AG09319 (cell line): Measurements from ENCODE around the gene SNX19.
A peak's percentile ranks its signal among the peaks of the same experiment; 100 is the strongest.

ENCODE experiments used
- DNase-seq: peaks from one replicate; pipeline ENCODE4 v3.0.0-alpha.2; 2010; ENCODE audit warnings: low read depth; ENCODE audit errors: extremely low read depth
- TF ChIP-seq, protein P1 (sequence below): IDR thresholded peaks from 2 replicates; pipeline ENCODE4 v1.5.1; 2011; ENCODE audit warnings: low read depth, mild to moderate bottlenecking, inconsistent platforms, low read length, moderate library complexity

SNX19 gene, protein sequence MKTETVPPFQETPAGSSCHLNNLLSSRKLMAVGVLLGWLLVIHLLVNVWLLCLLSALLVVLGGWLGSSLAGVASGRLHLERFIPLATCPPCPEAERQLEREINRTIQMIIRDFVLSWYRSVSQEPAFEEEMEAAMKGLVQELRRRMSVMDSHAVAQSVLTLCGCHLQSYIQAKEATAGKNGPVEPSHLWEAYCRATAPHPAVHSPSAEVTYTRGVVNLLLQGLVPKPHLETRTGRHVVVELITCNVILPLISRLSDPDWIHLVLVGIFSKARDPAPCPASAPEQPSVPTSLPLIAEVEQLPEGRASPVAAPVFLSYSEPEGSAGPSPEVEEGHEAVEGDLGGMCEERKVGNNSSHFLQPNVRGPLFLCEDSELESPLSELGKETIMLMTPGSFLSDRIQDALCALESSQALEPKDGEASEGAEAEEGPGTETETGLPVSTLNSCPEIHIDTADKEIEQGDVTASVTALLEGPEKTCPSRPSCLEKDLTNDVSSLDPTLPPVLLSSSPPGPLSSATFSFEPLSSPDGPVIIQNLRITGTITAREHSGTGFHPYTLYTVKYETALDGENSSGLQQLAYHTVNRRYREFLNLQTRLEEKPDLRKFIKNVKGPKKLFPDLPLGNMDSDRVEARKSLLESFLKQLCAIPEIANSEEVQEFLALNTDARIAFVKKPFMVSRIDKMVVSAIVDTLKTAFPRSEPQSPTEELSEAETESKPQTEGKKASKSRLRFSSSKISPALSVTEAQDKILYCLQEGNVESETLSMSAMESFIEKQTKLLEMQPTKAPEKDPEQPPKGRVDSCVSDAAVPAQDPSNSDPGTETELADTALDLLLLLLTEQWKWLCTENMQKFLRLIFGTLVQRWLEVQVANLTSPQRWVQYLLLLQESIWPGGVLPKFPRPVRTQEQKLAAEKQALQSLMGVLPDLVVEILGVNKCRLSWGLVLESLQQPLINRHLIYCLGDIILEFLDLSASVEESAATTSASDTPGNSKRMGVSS

DNA sequence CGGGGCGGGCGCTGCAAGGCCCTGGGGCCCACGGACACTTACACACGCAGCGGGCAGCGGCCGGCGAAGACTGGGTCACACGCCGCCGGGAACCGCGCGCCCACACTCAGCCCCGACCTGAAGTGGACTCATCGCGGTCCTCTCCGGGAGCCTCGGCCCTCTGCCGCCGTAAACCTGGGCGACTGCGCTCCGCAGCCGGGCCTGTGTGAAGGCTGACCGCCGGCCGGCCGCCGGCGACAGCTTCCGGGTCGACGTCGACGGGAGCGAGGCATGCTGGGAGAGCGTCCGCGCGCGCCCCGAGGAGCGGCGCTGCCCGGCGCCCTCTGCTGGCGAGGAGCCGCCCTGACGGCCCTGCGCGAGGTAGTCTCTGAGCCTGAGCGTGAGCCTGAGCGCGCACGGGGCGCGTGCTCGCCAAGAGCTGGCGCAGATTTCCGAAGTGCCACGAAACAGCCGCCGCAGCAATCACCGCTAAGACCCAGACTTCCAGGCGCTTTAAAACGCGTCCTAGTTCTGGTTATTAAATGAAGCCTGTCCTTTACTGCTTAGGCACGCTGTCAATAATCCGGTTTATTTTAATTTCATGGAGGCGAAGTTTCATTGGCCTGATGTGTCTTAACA, at the start of gene SNX19:
TSS of gene SNX19 (minus strand) at position 242 of the 618 bp plus-strand sequence. CDS start 540 bp downstream, outside the sequence.
- peak; percentile 72 for DNase-seq
- TF ChIP-seq, protein P1, sequence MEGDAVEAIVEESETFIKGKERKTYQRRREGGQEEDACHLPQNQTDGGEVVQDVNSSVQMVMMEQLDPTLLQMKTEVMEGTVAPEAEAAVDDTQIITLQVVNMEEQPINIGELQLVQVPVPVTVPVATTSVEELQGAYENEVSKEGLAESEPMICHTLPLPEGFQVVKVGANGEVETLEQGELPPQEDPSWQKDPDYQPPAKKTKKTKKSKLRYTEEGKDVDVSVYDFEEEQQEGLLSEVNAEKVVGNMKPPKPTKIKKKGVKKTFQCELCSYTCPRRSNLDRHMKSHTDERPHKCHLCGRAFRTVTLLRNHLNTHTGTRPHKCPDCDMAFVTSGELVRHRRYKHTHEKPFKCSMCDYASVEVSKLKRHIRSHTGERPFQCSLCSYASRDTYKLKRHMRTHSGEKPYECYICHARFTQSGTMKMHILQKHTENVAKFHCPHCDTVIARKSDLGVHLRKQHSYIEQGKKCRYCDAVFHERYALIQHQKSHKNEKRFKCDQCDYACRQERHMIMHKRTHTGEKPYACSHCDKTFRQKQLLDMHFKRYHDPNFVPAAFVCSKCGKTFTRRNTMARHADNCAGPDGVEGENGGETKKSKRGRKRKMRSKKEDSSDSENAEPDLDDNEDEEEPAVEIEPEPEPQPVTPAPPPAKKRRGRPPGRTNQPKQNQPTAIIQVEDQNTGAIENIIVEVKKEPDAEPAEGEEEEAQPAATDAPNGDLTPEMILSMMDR, result peak; percentile 68

DNA sequence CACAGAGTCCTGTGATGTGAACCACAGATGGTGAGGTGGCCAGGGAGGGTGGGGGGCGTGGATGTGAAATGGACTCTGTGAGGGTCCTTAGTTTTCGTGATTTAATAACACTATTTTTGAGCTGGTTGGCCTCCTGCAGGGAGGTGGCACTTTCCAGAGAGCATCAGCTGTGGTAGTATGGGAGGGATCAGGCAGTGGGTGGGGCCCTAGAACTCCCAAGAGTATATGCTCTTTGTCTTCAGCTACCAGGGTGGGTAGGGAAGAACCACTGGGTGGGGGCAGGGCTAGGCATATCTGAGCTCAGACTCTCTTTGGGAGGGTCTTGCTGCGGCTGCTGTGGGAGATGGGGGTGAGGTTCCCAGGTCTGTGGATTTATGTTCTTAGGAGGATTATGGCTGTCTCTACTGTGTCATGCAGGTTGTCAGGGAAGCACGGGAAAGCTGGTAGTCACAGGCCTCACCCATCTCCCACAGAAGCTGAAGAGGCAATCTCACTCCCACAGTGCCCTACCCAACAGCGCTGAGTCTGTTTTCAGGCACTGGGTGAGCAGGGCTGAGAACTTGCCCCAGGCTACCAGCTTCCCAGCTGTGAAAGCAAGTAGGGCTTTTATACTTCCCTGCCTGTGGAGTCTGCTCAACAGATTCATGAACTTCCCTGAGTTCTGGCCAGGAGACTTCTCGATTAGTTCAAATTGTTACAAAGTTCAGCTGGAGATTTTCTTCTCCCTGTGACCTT, 47.9 kb upstream of the SNX19 start:
- DNase-seq, result no peak
- TF ChIP-seq, protein P1, result no peak

DNA sequence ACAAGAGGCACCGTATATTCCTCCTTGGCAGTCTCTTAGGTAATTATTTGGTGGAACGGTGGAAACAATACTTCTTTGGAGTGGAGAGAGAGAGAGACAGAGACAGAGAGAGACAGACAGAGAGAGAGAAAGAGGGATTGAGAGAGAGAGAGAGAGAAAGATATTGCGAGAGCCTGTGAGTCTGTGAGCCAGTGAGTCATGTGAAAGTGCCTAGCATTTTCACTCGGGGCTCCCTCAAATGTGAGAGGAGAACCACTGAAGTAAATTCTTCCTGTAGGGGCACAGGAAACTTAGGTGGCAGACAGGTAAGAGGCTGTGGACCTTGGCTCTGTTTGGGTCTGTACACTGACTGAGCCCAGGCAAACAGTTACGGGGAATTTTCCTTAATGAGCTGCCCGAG, 31.6 kb upstream of the SNX19 start:
- TF ChIP-seq, protein P1, result no peak
- DNase-seq, result no peak

DNA sequence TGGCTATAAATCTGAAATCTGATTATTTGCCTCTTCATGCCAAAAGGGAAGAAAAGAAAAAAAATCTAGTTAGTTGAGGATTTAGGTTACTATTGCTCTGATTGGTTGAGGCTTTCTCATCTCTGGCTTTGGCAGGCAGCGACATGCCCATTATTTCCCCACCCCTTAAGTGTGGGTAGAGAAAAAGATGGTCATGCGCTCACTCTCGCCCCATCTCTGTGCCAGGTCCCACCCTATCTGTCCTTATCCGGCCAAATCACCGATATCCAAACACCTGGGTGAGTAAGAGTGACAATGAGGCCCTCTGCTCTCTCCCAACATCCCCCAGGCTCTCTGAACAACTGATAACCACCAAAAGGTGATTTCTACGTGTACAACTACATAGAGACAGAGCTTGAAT, 31.2 kb upstream of the SNX19 start:
- no peak for DNase-seq
- TF ChIP-seq, protein P1, result no peak

DNA sequence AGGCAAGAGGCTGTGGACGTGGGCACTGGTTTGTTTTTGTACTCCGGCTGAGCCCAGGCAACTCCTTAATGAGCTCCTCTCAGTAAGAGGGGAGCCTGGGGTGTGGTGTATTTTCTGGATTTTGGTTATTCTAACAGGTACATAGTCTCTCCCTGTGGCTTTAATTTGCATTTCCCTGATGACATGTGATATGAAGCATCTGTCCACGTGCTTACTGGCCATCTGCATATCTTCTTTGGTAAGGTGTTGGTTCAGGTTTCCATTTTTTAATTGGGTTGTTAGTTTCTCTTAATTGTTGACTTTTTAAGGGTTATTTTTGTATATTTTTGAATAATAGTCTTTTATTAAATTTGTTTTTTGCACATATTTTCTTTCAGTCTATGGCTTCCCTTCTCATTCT, 30.8 kb upstream of the SNX19 start:
- DNase-seq, result no peak
- TF ChIP-seq, protein P1, result no peak

DNA sequence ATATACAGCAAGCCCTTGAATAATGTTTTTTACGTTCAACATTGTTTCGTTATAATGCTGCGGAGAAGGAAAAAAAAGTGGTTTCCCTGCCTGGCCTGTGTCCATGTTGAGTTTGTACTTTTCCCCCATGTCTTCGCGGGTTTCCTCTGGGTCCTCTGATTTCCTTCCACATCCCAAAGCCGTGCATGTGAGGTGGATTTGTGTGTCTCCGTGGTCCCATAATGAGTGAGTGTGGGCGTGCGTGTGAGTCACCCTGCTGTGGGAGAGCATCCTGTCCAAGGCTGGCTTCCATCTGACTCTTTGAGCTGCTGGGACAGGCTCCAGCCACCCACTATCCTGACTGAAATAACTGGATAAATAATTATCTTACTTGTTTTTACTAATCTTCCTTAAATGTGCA, 29.6 kb upstream of the SNX19 start:
- TF ChIP-seq, protein P1, result no peak
- DNase-seq, result peak; percentile 52
